Measurements from ENCODE around the gene HTT-AS. TPM values are rescaled to one million over a fixed set of nuclear protein-coding genes. Genes with fewer than 3 reads are reported as not detected.
A peak's percentile ranks its signal among the peaks of the same experiment; 100 is the strongest.

The HTT-AS gene
- total and polyA plus RNA-seq, 2 experiments from 2014 or later, result not detected

DNA sequence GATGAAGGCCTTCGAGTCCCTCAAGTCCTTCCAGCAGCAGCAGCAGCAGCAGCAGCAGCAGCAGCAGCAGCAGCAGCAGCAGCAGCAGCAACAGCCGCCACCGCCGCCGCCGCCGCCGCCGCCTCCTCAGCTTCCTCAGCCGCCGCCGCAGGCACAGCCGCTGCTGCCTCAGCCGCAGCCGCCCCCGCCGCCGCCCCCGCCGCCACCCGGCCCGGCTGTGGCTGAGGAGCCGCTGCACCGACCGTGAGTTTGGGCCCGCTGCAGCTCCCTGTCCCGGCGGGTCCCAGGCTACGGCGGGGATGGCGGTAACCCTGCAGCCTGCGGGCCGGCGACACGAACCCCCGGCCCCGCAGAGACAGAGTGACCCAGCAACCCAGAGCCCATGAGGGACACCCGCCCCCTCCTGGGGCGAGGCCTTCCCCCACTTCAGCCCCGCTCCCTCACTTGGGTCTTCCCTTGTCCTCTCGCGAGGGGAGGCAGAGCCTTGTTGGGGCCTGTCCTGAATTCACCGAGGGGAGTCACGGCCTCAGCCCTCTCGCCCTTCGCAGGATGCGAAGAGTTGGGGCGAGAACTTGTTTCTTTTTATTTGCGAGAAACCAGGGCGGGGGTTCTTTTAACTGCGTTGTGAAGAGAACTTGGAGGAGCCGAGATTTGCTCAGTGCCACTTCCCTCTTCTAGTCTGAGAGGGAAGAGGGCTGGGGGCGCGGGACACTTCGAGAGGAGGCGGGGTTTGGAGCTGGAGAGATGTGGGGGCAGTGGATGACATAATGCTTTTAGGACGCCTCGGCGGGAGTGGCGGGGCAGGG lies 711 bp upstream of the HTT-AS start:
- in situ Hi-C loops (cut with MboI), result no loop called here
- Histone ChIP-seq H3K9ac (peak overlapping the region; percentile 98), H3F3A (ENCODE audit: insufficient read depth) (peaks cover 13% of the 10 kb centered on the region), H3K4me1 (ENCODE audit: insufficient read depth) (peaks cover 18% of the 10 kb centered on the region), H4K20me1 (ENCODE audit: insufficient read depth) (no peaks in the 10 kb centered on the region; the same call in 1 of the 2 replicates), H2AFZ (peak overlapping the region; percentile 91), H3K4me3 (peak overlapping the region; percentile 100), H3K9me3 (ENCODE audit: low read depth) (no peaks in the 10 kb centered on the region), H3K36me3 (ENCODE audit: low read depth) (no peaks in the 10 kb centered on the region), H3K4me2 (ENCODE audit: unreplicated experiment) (peak overlapping the region; percentile 93), H3K27ac (peak overlapping the region; percentile 94), H3K27me3 (replicated peaks; ENCODE audit: insufficient read depth) (no peaks in the 10 kb centered on the region), H3K79me2 (ENCODE audit: insufficient read depth) (peaks cover 48% of the 10 kb centered on the region), H3K9me2 (ENCODE audit: insufficient read depth) (no peaks in the 10 kb centered on the region)
- 1% methylated on average over 23 to 42 of the region's 60 CpGs for WGBS, 2 experiments (ENCODE audit: low coverage in 1 of 2, low lambda C conversion rate in 2 of 2, missing lambda C conversion rate in 2 of 2)
- TF ChIP-seq EZH2phosphoT487 (IDR thresholded peaks at IDR 0.05; ENCODE audit: insufficient read depth, low read depth), result no peak
- no peak for TF ChIP-seq EZH2 (IDR thresholded peaks at IDR 0.05; ENCODE audit: insufficient read depth, poor library complexity, severe bottlenecking)
- peak; percentile 89 for DNase-seq

DNA sequence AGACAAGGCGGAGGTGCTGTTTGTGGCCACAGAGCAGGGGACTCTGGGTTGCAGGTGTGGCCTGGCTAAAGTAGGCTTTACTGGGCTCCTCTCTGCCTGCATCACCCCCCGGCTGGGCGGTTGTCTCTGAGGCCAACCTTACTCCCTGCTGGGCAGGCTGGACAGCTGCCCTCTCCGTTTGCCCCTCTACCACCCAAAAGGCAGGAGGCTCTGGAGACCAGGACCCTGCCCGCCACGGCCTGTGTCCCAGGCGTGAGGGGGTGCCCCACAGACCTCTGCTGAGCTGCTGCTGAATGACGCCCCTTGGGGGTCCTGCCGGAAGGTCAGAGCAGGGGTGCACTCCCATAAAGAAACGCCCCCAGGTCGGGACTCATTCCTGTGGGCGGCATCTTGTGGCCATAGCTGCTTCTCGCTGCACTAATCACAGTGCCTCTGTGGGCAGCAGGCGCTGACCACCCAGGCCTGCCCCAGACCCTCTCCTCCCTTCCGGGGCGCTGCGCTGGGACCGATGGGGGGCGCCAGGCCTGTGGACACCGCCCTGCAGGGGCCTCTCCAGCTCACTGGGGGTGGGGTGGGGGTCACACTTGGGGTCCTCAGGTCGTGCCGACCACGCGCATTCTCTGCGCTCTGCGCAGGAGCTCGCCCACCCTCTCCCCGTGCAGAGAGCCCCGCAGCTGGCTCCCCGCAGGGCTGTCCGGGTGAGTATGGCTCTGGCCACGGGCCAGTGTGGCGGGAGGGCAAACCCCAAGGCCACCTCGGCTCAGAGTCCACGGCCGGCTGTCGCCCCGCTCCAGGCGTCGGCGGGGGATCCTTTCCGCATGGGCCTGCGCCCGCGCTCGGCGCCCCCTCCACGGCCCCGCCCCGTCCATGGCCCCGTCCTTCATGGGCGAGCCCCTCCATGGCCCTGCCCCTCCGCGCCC lies 920 bp downstream of the HTT-AS start:
- H3K27ac ChIP-seq, result no peak overlapping the region
- TF ChIP-seq EZH2 (IDR thresholded peaks at IDR 0.05; ENCODE audit: insufficient read depth, poor library complexity, severe bottlenecking) (no peak), EZH2phosphoT487 (IDR thresholded peaks at IDR 0.05; ENCODE audit: insufficient read depth, low read depth) (no peak)
- no peaks in the 10 kb centered on the region for H3K9me2 ChIP-seq (ENCODE audit: insufficient read depth)
- WGBS, 2 experiments (ENCODE audit: low coverage in 1 of 2, low lambda C conversion rate in 2 of 2, missing lambda C conversion rate in 2 of 2), result 30 to 38% methylated on average over 25 to 35 of the region's 54 CpGs
- H3K36me3 ChIP-seq (ENCODE audit: low read depth), result no peaks in the 10 kb centered on the region
- peak overlapping the region; percentile 70 for H3K9ac ChIP-seq
- H3K79me2 ChIP-seq (ENCODE audit: insufficient read depth), result peaks cover 32% of the 10 kb centered on the region
- peak overlapping the region; percentile 59 for H3K4me2 ChIP-seq (ENCODE audit: unreplicated experiment)
- peak overlapping the region; percentile 73 for H3K4me3 ChIP-seq
- no peaks in the 10 kb centered on the region for H3K27me3 ChIP-seq (replicated peaks; ENCODE audit: insufficient read depth)
- no peaks in the 10 kb centered on the region for H3K9me3 ChIP-seq (ENCODE audit: low read depth)
- DNase-seq, result no peak
- H2AFZ ChIP-seq, result peak overlapping the region; percentile 85
- H4K20me1 ChIP-seq (ENCODE audit: insufficient read depth), result no peaks in the 10 kb centered on the region
- H3F3A ChIP-seq (ENCODE audit: insufficient read depth), result peaks cover 13% of the 10 kb centered on the region
- in situ Hi-C loops (cut with MboI), result no loop called here
- H3K4me1 ChIP-seq (ENCODE audit: insufficient read depth), result peaks cover 18% of the 10 kb centered on the region

DNA sequence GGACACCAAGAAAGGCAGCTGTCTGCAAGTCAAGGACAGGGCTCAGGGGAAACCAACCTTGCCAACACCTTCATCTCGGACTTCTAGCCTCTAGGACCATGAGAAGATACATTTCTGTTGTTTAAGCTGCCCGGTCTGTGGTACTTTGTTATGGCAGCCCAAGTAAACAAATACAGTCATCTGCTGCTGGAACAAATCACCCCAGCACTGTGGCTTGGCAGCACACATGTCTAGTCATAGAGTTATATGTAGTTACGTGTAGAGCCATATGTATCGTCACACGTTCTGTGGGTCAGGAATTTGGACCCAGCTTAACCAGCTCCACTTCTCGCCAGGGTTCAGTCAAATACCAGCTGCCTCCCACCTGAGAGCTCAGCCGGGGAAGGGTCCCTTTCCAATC lies 2.5 kb downstream of the HTT-AS start:
- Histone ChIP-seq H3F3A (ENCODE audit: insufficient read depth) (peaks cover 13% of the 10 kb centered on the region), H3K9ac (no peak overlapping the region), H3K27me3 (replicated peaks; ENCODE audit: insufficient read depth) (no peaks in the 10 kb centered on the region), H3K36me3 (ENCODE audit: low read depth) (no peaks in the 10 kb centered on the region), H3K27ac (peak overlapping the region; percentile 43), H3K4me3 (no peak overlapping the region), H3K79me2 (ENCODE audit: insufficient read depth) (peaks cover 16% of the 10 kb centered on the region), H2AFZ (peak overlapping the region; percentile 74), H3K4me2 (ENCODE audit: unreplicated experiment) (no peak overlapping the region), H3K9me2 (ENCODE audit: insufficient read depth) (no peaks in the 10 kb centered on the region), H3K4me1 (ENCODE audit: insufficient read depth) (peaks cover 17% of the 10 kb centered on the region), H4K20me1 (ENCODE audit: insufficient read depth) (no peaks in the 10 kb centered on the region), H3K9me3 (ENCODE audit: low read depth) (no peaks in the 10 kb centered on the region)
- peak; percentile 60 for DNase-seq
- in situ Hi-C loops (cut with MboI), result no loop called here
- WGBS, 2 experiments (ENCODE audit: low coverage in 1 of 2, low lambda C conversion rate in 2 of 2, missing lambda C conversion rate in 2 of 2), result 45 to 57% methylated on average over 7 of the region's 7 CpGs
- no peak for TF ChIP-seq EZH2phosphoT487 (IDR thresholded peaks at IDR 0.05; ENCODE audit: insufficient read depth, low read depth)

DNA sequence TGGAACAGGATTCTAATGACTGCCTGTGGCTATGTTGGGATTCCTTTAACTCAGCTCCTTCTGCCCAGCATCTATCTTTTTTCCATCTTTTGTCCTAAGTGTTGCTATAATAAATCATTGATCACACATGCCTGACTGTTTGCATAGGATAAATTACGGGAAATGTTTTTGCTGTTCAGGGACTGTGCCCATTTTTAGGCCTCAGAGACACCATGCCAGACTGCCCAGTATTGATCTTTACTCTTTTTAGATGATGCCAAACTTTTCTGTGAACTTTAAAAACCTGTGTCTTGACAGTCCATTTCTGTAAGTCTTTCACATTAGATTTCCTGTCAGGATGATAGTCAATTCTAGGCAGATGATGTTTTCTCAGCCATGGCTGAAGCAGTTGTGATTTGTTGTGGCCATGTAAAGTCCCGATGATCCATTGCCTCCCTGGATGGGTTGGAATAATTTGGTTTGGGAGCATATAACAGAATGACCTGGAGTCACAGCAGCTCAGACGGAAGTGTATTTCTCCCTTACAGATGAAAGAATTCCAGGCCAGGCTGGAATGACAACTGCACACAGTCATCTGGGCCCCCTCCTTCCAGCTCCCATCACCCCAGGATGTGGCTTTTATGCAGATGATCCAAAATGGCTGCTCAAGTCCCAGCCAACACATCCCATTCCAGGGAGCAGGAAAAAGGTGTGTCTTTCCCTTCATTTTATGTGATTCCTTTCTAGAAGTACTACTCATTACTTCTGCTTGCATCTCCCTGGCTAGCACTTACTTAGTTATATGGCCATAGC lies 3.4 kb downstream of the HTT-AS start:
- TF ChIP-seq EZH2phosphoT487 (IDR thresholded peaks at IDR 0.05; ENCODE audit: insufficient read depth, low read depth) (no peak), EZH2 (IDR thresholded peaks at IDR 0.05; ENCODE audit: insufficient read depth, poor library complexity, severe bottlenecking) (no peak)
- H3K4me3 ChIP-seq, result no peak overlapping the region
- H4K20me1 ChIP-seq (ENCODE audit: insufficient read depth), result no peaks in the 10 kb centered on the region
- 52 to 65% methylated on average over 3 of the region's 3 CpGs for WGBS, 2 experiments (ENCODE audit: low coverage in 1 of 2, low lambda C conversion rate in 2 of 2, missing lambda C conversion rate in 2 of 2)
- H3K27me3 ChIP-seq (replicated peaks; ENCODE audit: insufficient read depth), result no peaks in the 10 kb centered on the region
- no peak overlapping the region for H3K4me2 ChIP-seq (ENCODE audit: unreplicated experiment)
- H3K9me3 ChIP-seq (ENCODE audit: low read depth), result no peaks in the 10 kb centered on the region
- H2AFZ ChIP-seq, result peak overlapping the region; percentile 74
- peaks cover 9% of the 10 kb centered on the region for H3F3A ChIP-seq (ENCODE audit: insufficient read depth)
- H3K9ac ChIP-seq, result no peak overlapping the region
- H3K27ac ChIP-seq, result peak overlapping the region; percentile 43
- peaks cover 8% of the 10 kb centered on the region for H3K4me1 ChIP-seq (ENCODE audit: insufficient read depth)
- no peaks in the 10 kb centered on the region for H3K36me3 ChIP-seq (ENCODE audit: low read depth)
- H3K9me2 ChIP-seq (ENCODE audit: insufficient read depth), result no peaks in the 10 kb centered on the region
- H3K79me2 ChIP-seq (ENCODE audit: insufficient read depth), result peaks cover 7% of the 10 kb centered on the region
- peak; percentile 52 for DNase-seq
- in situ Hi-C loops (cut with MboI), result no loop called here
